Neuronal stem cell (in vitro differentiated cells): Measurements from ENCODE around the gene SMARCA2.
A peak's percentile ranks its signal among the peaks of the same experiment; 100 is the strongest.

Experiments
- DNase-seq: peaks from one replicate; pipeline ENCODE4 v3.0.0-alpha.2; 2013; ENCODE audit warnings: low spot score
- H2AFZ ChIP-seq: one replicate; pipeline ENCODE4 v1.6.1; 2013; ENCODE audit warnings: mild to moderate bottlenecking, low read length, inconsistent platforms
- H2AK5ac ChIP-seq: 2 replicates; pipeline ENCODE4 v1.6.1; 2013; ENCODE audit warnings: low read depth, mild to moderate bottlenecking, inconsistent platforms, low read length, moderate library complexity, mixed read lengths
- H2BK120ac ChIP-seq: 2 replicates; pipeline ENCODE4 v1.6.1; 2013; ENCODE audit warnings: low read depth, mild to moderate bottlenecking, inconsistent platforms, low read length, moderate library complexity, mixed read lengths
- H2BK12ac ChIP-seq: one replicate; pipeline ENCODE4 v1.6.1; 2013; ENCODE audit warnings: low read length, inconsistent platforms
- H2BK15ac ChIP-seq: 2 replicates; pipeline ENCODE4 v1.6.1; 2013; ENCODE audit warnings: mild to moderate bottlenecking, low read length, inconsistent platforms, mixed read lengths
- H2BK5ac ChIP-seq: one replicate; pipeline ENCODE4 v1.6.1; 2013; ENCODE audit warnings: inconsistent platforms, mild to moderate bottlenecking, low read length, moderate library complexity
- H3K14ac ChIP-seq: one replicate; pipeline ENCODE4 v1.6.1; 2013; ENCODE audit warnings: low read length, inconsistent platforms
- H3K18ac ChIP-seq: 2 replicates; pipeline ENCODE4 v1.6.1; 2013; ENCODE audit warnings: low read length, inconsistent platforms
- H3K23ac ChIP-seq: 2 replicates; pipeline ENCODE4 v1.6.1; 2013; ENCODE audit warnings: low read depth, mild to moderate bottlenecking, mixed read lengths, low read length, inconsistent platforms; ENCODE audit not compliant: poor library complexity
- H3K27ac ChIP-seq: replicated peaks from 3 replicates; pipeline ENCODE4 v1.5.1; 2013; ENCODE audit warnings: low read length, inconsistent platforms
- H3K27me3 ChIP-seq, 3 experiments: 2 replicates each; pipeline ENCODE4 v1.6.1; 2013; ENCODE audit warnings: low read length in 3 of 3, mild to moderate bottlenecking in 2 of 3, inconsistent platforms in 1 of 3, low read depth in 1 of 3, mixed read lengths in 1 of 3, moderate library complexity in 1 of 3; ENCODE audit not compliant: control insufficient read depth in 3 of 3, insufficient read depth in 3 of 3
- H3K36me3 ChIP-seq, 2 donors: replicated peaks in 1 of 2; 2 replicates each; pipeline ENCODE4 v1.6.1; 2013; ENCODE audit warnings: low read length in 2 of 2; ENCODE audit not compliant: control insufficient read depth in 2 of 2, insufficient read depth in 2 of 2
- H3K4ac ChIP-seq: 2 replicates; pipeline ENCODE4 v1.6.1; 2013; ENCODE audit warnings: inconsistent platforms, mild to moderate bottlenecking, low read length, moderate library complexity
- H3K4me1 ChIP-seq, 2 donors: 1 replicate in 1 of 2; 2 replicates in 1 of 2; pipeline ENCODE4 v1.6.1; 2013; ENCODE audit warnings: low read length in 2 of 2, low read depth in 1 of 2; ENCODE audit not compliant: control insufficient read depth in 2 of 2, insufficient read depth in 1 of 2
- H3K4me2 ChIP-seq: one replicate; pipeline ENCODE4 v1.6.1; 2013; ENCODE audit warnings: mild to moderate bottlenecking, low read length, inconsistent platforms; ENCODE audit not compliant: insufficient read depth, poor library complexity, severe bottlenecking
- H3K4me3 ChIP-seq, 2 donors: 2 replicates each; pipeline ENCODE4 v1.5.1; 2013; ENCODE audit warnings: low read length in 2 of 2, mild to moderate bottlenecking in 2 of 2, inconsistent platforms in 1 of 2, moderate library complexity in 1 of 2
- H3K79me1 ChIP-seq: one replicate; pipeline ENCODE4 v1.6.1; 2013; ENCODE audit warnings: low read depth, mild to moderate bottlenecking, inconsistent platforms, low read length, moderate library complexity
- H3K9ac ChIP-seq: one replicate; pipeline ENCODE4 v1.6.1; 2013; ENCODE audit warnings: mild to moderate bottlenecking, low read depth, low read length, inconsistent platforms; ENCODE audit not compliant: poor library complexity
- H3K9me3 ChIP-seq, 2 donors: replicated peaks in 1 of 2; 2 replicates each; pipeline versions ENCODE3 to v1.6.1; 2013; ENCODE audit warnings: low read length in 2 of 2, mild to moderate bottlenecking in 2 of 2, inconsistent platforms in 1 of 2, low read depth in 1 of 2, mixed read lengths in 1 of 2, moderate library complexity in 1 of 2; ENCODE audit not compliant: control insufficient read depth in 2 of 2, insufficient read depth in 1 of 2
- H4K8ac ChIP-seq: one replicate; pipeline ENCODE4 v1.6.1; 2013; ENCODE audit warnings: low read depth, mild to moderate bottlenecking, inconsistent platforms, low read length, moderate library complexity
- H4K91ac ChIP-seq: one replicate; pipeline ENCODE4 v1.6.1; 2013; ENCODE audit warnings: low read length, low read depth, mild to moderate bottlenecking, inconsistent platforms; ENCODE audit not compliant: poor library complexity
- WGBS, 2 donors: extraction: QIAGEN DNeasy Blood & Tissue Kit; methylation state at CpG; one replicate each; pipeline ENCODE4 v1.1.7; 2013; ENCODE audit warnings: missing lambda C conversion rate in 2 of 2, mixed read lengths in 1 of 2; ENCODE audit not compliant: insufficient read length in 2 of 2, insufficient replicate concordance in 1 of 2; ENCODE audit errors: extremely low coverage in 2 of 2; 5-methylcytosine and 5-hydroxymethylcytosine counted together

SMARCA2 gene

DNA sequence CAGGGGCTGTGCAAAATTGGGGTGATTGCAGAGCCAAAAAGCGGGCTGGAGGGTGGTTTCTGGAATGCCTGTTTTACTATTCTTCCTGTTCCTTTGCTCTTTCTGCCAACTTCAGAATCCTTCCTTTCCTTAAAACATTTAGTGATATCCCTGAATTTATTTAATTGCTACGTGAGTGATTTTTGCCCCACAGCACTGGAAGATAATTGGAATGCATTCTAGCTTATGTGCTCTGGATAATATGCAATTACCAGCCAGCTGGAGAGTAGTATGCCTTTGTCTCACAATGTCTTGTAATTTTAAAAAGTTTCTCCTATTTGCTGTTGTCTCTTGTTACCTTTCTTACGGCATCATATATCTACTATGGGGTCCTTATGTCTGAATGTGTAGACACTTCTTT, 115.8 kb downstream of the SMARCA2 start:
- Histone ChIP-seq H3K4me2 (no peak overlapping the region), H3K14ac (no peak overlapping the region), H2BK15ac (no peak overlapping the region), H2BK12ac (no peak overlapping the region), H3K27ac (no peak overlapping the region), H3K9me3 (no peaks in the 10 kb centered on the region), H3K4me1 (peaks cover 3 to 4% of the 10 kb centered on the region in 2 donors), H2BK5ac (no peak overlapping the region), H3K4me3 (no peak overlapping the region), H4K91ac (no peak overlapping the region), H3K23ac (no peak overlapping the region), H3K18ac (no peak overlapping the region), H3K79me1 (no peaks in the 10 kb centered on the region), H3K4ac (no peak overlapping the region), H3K9ac (no peak overlapping the region), H2AFZ (no peak overlapping the region), H2BK120ac (no peak overlapping the region), H3K27me3 (no peaks in the 10 kb centered on the region), H3K36me3 (no peaks in the 10 kb centered on the region), H2AK5ac (no peak overlapping the region), H4K8ac (no peak overlapping the region)
- no CpG with 5 or more reads among the region's 3 CpGs for WGBS, 2 donors
- DNase-seq, result no peak

DNA sequence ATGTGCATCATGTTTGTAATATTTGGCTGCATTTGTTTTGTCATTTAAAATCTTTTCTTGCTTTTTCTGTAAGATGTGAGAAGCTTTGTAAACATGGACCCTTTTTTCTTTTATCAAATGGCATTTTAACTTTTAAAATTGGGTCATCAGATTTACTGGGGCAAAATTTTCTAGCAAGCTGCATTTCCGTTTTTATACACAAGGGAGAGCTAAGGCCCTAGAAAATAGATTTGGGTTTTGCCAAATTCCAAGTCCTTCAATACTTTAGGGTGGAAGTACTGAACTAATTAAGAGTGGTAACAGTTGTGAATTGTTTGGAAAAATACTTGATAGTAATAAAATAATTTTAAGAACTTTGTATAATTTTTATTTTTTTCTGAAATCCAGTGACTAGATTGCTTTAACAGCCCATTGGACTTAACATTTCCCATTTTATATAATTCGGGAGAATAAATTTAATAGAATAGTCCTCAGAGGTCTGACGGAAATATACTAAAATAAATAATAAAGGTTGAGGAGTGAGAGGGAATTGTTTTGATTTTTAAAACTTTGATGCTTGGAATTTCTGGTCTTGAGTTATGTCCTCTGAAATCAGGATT, 117.4 kb downstream of the SMARCA2 start:
- Histone ChIP-seq H2BK12ac (no peak overlapping the region), H3K23ac (no peak overlapping the region), H2BK5ac (no peak overlapping the region), H3K9me3 (no peaks in the 10 kb centered on the region), H2AFZ (no peak overlapping the region), H3K18ac (no peak overlapping the region), H3K4me3 (no peak overlapping the region), H2BK15ac (no peak overlapping the region), H4K91ac (no peak overlapping the region), H3K4me2 (no peak overlapping the region), H3K9ac (no peak overlapping the region), H4K8ac (no peak overlapping the region), H3K27me3 (no peaks in the 10 kb centered on the region), H2BK120ac (no peak overlapping the region), H2AK5ac (no peak overlapping the region), H3K14ac (no peak overlapping the region), H3K4ac (no peak overlapping the region), H3K36me3 (no peaks in the 10 kb centered on the region), H3K79me1 (no peaks in the 10 kb centered on the region), H3K4me1 (peaks cover 3 to 4% of the 10 kb centered on the region in 2 donors), H3K27ac (no peak overlapping the region)
- WGBS, 2 donors, result 100% methylated on average over 1 of the region's 3 CpGs
- DNase-seq, result peak; percentile 17

DNA sequence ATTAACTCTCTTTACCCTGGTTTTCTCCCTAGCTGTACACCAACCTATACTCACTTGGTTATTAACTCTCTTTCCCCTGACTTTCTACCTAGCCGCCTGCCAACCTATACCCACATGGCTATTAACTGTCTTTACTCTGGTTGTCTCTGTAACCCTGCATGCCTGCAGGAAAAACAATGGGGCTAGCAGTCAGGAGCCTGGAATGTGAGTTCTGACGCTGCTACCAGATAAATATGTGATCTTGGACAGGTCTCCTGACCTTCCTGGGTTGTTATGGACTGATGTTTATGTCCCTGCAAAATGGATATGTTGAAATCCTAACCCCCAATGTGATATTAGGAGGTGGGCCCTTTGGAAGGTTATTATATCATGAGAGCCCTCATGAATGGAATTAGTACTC, 119.2 kb downstream of the SMARCA2 start:
- no peak overlapping the region for H2BK12ac ChIP-seq
- peaks cover 0 to 3% of the 10 kb centered on the region in 2 donors for H3K4me1 ChIP-seq
- no peak overlapping the region for H2BK15ac ChIP-seq
- no peak overlapping the region for H2AK5ac ChIP-seq
- no peak overlapping the region for H3K23ac ChIP-seq
- H4K8ac ChIP-seq, result no peak overlapping the region
- no peaks in the 10 kb centered on the region for H3K36me3 ChIP-seq
- no peak overlapping the region for H2BK5ac ChIP-seq
- WGBS, 2 donors, result no CpG with 5 or more reads among the region's 2 CpGs
- H3K4ac ChIP-seq, result no peak overlapping the region
- no peak overlapping the region for H2BK120ac ChIP-seq
- no peaks in the 10 kb centered on the region for H3K27me3 ChIP-seq
- H3K18ac ChIP-seq, result no peak overlapping the region
- H2AFZ ChIP-seq, result no peak overlapping the region
- H3K4me3 ChIP-seq, result no peak overlapping the region
- H3K9me3 ChIP-seq, result no peaks in the 10 kb centered on the region
- DNase-seq, result no peak
- H3K27ac ChIP-seq, result no peak overlapping the region
- H3K9ac ChIP-seq, result no peak overlapping the region
- H3K4me2 ChIP-seq, result no peak overlapping the region
- no peak overlapping the region for H4K91ac ChIP-seq
- no peak overlapping the region for H3K14ac ChIP-seq
- H3K79me1 ChIP-seq, result no peaks in the 10 kb centered on the region

DNA sequence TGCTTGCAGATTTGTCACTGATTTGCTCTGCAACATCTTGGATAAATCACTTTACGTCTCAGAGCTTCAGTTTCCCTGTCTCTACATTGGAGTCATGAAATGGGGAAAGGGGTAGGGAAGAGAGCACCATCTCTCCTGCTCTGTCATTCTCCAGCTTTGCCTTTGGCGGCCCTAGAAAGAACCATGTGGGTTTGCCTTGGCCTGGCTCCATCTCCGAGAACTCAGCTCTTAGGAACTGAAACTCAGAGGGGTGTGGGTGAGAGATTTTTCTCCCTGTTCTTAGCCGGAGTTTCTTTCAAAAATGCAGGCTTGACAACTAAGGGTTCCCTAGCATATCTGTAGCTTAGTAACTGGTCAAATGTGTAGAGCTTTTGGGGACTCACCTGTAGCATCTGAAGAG, 123.5 kb downstream of the SMARCA2 start:
- no peaks in the 10 kb centered on the region for H3K9me3 ChIP-seq
- no peak overlapping the region for H3K4me2 ChIP-seq
- WGBS, 2 donors, result no CpG with 5 or more reads among the region's 4 CpGs
- no peak overlapping the region for H3K27ac ChIP-seq
- no peak overlapping the region for H2BK15ac ChIP-seq
- H3K9ac ChIP-seq, result no peak overlapping the region
- H4K91ac ChIP-seq, result no peak overlapping the region
- H3K14ac ChIP-seq, result no peak overlapping the region
- no peak overlapping the region for H4K8ac ChIP-seq
- H3K79me1 ChIP-seq, result no peaks in the 10 kb centered on the region
- DNase-seq, result no peak
- H3K4me3 ChIP-seq, result no peak overlapping the region
- no peaks in the 10 kb centered on the region for H3K36me3 ChIP-seq
- no peak overlapping the region for H2AFZ ChIP-seq
- peaks cover 3 to 14% of the 10 kb centered on the region in 2 donors for H3K4me1 ChIP-seq
- no peak overlapping the region for H2BK12ac ChIP-seq
- H3K27me3 ChIP-seq, result no peaks in the 10 kb centered on the region
- no peak overlapping the region for H2BK120ac ChIP-seq
- no peak overlapping the region for H2AK5ac ChIP-seq
- H2BK5ac ChIP-seq, result no peak overlapping the region
- H3K4ac ChIP-seq, result no peak overlapping the region
- H3K18ac ChIP-seq, result no peak overlapping the region
- H3K23ac ChIP-seq, result no peak overlapping the region
